ENCODE measurements around the gene GNPTG.

Gene GNPTG

GRCh38 chr16:1330260-1330914 lies 21.3 kb upstream of the GNPTG start:
- no peak overlapping the region for H3K27ac ChIP-seq
- no peak overlapping the region for H3K4me3 ChIP-seq (ENCODE audit: low read depth, low read length)
- no peaks in the 10 kb centered on the region for H3K79me2 ChIP-seq
- H3K9me3 ChIP-seq (ENCODE audit: control insufficient read depth, low read length): no peaks in the 10 kb centered on the region
- no peak overlapping the region for H3K4me2 ChIP-seq (ENCODE audit: low read length)
- no peak overlapping the region for H3K9ac ChIP-seq
- no peaks in the 10 kb centered on the region for H3K36me3 ChIP-seq (ENCODE audit: control insufficient read depth, insufficient read depth, low read length)
- H2AFZ ChIP-seq: no peak overlapping the region
- peaks cover 6% of the 10 kb centered on the region for H3K4me1 ChIP-seq
- no peaks in the 10 kb centered on the region for H3K27me3 ChIP-seq (ENCODE audit: control insufficient read depth, insufficient read depth, low read length)
- peak; percentile 12 for TF ChIP-seq CTCF (IDR thresholded peaks at IDR 0.05)

GRCh38 chr16:1330931-1331711 lies 20.6 kb upstream of the GNPTG start:
- peak overlapping the region; percentile 77 for H3K4me2 ChIP-seq (ENCODE audit: low read length)
- no peak for TF ChIP-seq CTCF (IDR thresholded peaks at IDR 0.05)
- peak overlapping the region; percentile 5 for H3K27ac ChIP-seq
- H3K4me1 ChIP-seq: peaks cover 6% of the 10 kb centered on the region
- H3K9me3 ChIP-seq (ENCODE audit: control insufficient read depth, low read length): no peaks in the 10 kb centered on the region
- peak overlapping the region; percentile 46 for H3K4me3 ChIP-seq (ENCODE audit: low read depth, low read length)
- no peaks in the 10 kb centered on the region for H3K36me3 ChIP-seq (ENCODE audit: control insufficient read depth, insufficient read depth, low read length)
- H3K79me2 ChIP-seq: no peaks in the 10 kb centered on the region
- peak overlapping the region; percentile 40 for H2AFZ ChIP-seq
- no peaks in the 10 kb centered on the region for H3K27me3 ChIP-seq (ENCODE audit: control insufficient read depth, insufficient read depth, low read length)
- no peak overlapping the region for H3K9ac ChIP-seq

GRCh38 chr16:1331712-1332617 lies 19.8 kb upstream of the GNPTG start:
- Histone ChIP-seq H3K27ac (peak overlapping the region; percentile 5), H3K9me3 (ENCODE audit: control insufficient read depth, low read length) (no peaks in the 10 kb centered on the region), H3K27me3 (ENCODE audit: control insufficient read depth, insufficient read depth, low read length) (no peaks in the 10 kb centered on the region), H3K4me1 (peaks cover 6% of the 10 kb centered on the region), H2AFZ (peak overlapping the region; percentile 40), H3K79me2 (no peaks in the 10 kb centered on the region), H3K4me3 (ENCODE audit: low read depth, low read length) (peak overlapping the region; percentile 46), H3K4me2 (ENCODE audit: low read length) (peak overlapping the region; percentile 77), H3K36me3 (ENCODE audit: control insufficient read depth, insufficient read depth, low read length) (no peaks in the 10 kb centered on the region), H3K9ac (no peak overlapping the region)
- no peak for TF ChIP-seq CTCF (IDR thresholded peaks at IDR 0.05)

GRCh38 chr16:1332618-1333148 lies 19.0 kb upstream of the GNPTG start:
- no peak for TF ChIP-seq CTCF (IDR thresholded peaks at IDR 0.05)
- H3K27me3 ChIP-seq (ENCODE audit: control insufficient read depth, insufficient read depth, low read length): no peaks in the 10 kb centered on the region
- H3K4me1 ChIP-seq: peaks cover 6% of the 10 kb centered on the region
- no peaks in the 10 kb centered on the region for H3K36me3 ChIP-seq (ENCODE audit: control insufficient read depth, insufficient read depth, low read length)
- no peak overlapping the region for H3K27ac ChIP-seq
- H3K9ac ChIP-seq: no peak overlapping the region
- H3K9me3 ChIP-seq (ENCODE audit: control insufficient read depth, low read length): no peaks in the 10 kb centered on the region
- H3K4me3 ChIP-seq (ENCODE audit: low read depth, low read length): peak overlapping the region; percentile 54
- H3K79me2 ChIP-seq: no peaks in the 10 kb centered on the region
- H3K4me2 ChIP-seq (ENCODE audit: low read length): peak overlapping the region; percentile 77
- peak overlapping the region; percentile 1 for H2AFZ ChIP-seq

Data from parathyroid adenoma (tissue), 2 donors.